ENCODE measurements around the gene SAMD4A.

Gene SAMD4A

DNA sequence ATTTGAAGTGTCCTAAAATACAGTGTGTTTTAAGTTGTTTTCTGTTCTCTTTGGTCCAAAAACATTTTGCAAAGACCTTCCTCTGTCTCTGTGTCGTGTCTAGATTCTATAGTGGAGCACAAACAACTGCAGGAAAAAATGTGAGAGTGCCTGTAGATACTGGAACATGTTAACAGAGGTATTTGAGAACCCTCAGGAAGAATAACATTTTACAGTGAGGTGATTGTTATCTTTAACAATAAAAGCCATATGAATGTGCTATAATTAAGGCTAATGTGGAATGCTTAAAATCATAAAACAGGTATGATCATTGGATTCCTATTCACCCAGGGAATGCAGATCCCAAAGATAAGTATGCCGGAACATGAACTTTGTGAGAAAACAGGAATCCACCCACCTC is 98.0 kb downstream of the SAMD4A start:
- DNase-seq: no peak

DNA sequence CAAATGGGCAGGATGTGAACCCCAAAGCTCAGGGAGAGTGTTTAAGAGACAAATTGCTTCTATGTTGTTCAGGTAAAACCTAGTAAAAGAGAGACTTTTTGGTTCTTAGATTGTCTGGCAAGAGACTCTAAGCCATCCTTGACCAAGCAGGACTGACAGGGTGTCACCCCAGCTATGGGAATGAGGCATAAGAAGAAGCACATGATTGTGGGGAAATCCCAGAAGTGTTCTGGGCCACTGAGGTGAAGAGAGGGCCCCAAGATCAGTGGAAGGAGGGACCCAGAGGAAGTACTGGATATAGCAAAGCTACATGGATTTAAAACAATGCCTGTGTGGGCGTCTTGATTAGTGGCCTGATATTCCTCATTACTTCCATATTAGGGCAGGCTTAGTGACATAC is 99.0 kb downstream of the SAMD4A start:
- no peak for DNase-seq

GRCh38 chr14:54667026-54667744 is 100.3 kb downstream of the SAMD4A start:
- DNase-seq: no peak

DNA sequence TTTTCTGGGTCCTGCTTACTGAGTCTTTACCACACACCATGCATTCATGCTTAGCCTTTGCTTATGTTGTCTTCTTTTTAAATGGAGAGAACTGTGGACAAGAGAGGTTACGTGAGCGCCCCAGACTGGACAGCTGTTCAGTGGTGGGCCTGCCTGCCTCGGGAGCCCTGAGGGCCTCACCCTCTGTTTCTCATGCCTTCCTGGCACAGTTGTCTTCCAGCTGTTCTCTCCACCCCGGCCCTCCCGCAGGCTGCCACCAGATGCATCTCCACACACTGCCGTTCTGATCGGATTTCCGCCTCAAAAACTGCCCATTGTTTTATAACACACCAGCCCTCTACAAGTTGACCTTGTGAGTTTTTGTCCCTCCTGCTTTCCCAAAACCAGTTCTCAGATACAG is 100.8 kb downstream of the SAMD4A start:
- no peak for DNase-seq

GRCh38 chr14:54669721-54670561 is 103.0 kb downstream of the SAMD4A start:
- peak; percentile 14 to 32 for DNase-seq

- DNase-seq: no peak
Observed at GRCh38 chr14:54671537-54671936, 104.6 kb downstream of the SAMD4A start.

- DNase-seq: no peak
Observed at GRCh38 chr14:54672181-54672580, 105.3 kb downstream of the SAMD4A start.

DNA sequence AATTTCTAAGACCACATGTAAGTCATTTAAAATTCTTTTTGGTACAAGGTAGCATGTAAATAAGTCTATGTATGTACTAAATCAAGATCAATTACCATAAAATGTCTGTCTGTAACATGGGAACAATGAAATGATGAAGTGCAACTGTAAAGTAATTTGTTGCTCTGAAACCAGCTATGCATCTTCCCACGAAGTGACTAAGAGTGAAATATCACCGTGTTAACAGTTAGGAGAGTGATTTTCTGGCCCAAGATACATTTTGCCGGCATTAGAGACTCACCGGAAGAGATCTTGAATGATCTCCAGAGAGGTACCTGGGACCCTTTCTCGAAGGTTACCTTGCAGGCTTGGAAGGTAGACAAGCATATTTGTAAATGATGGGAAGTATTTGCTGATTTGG is 105.8 kb downstream of the SAMD4A start:
- no peak for DNase-seq

DNA sequence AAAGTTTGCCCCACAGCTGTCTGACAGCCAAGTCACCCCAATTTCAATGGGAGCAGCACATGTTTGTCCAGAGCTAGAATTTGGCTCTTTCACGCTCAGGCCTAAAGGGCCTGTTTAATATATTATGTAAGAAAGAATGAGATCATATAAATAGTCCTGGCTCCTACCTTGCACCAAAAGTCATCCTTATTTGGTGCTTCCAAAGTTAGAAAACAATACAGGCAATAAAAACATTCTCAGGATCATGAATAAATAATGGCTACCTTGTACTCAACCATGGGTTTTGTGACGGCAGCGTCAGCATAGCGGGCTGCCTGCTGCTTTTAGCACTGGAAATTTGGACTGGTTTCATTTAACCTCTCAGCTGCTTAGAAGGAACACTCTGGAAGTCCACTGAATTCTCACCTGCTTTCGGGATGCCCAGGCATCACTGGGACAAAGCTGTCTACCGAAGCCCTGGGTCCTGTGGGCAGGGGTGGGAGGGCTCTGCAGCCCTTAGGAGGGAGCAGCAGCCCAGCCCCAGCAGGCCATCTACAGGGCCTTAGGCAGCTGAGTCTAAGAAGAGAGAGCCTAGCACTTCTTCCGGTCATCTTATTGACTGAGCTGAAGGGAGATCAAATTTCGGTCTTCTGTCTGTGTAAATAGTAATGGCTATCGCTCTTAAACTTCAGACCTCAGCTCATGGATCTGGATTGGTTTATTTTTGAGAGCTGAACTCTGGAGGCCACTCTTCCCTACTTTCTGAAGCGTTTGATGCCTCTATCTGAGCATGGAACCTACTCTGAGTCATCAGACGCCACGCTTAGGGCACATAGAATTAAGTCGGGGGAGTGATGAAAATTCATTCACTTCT is 106.5 kb downstream of the SAMD4A start:
- no peak for DNase-seq

GRCh38 chr14:54674046-54674741 is 107.3 kb downstream of the SAMD4A start:
- no peak for DNase-seq

- DNase-seq: no peak
Observed at GRCh38 chr14:54675236-54676128, 108.6 kb downstream of the SAMD4A start.

DNA sequence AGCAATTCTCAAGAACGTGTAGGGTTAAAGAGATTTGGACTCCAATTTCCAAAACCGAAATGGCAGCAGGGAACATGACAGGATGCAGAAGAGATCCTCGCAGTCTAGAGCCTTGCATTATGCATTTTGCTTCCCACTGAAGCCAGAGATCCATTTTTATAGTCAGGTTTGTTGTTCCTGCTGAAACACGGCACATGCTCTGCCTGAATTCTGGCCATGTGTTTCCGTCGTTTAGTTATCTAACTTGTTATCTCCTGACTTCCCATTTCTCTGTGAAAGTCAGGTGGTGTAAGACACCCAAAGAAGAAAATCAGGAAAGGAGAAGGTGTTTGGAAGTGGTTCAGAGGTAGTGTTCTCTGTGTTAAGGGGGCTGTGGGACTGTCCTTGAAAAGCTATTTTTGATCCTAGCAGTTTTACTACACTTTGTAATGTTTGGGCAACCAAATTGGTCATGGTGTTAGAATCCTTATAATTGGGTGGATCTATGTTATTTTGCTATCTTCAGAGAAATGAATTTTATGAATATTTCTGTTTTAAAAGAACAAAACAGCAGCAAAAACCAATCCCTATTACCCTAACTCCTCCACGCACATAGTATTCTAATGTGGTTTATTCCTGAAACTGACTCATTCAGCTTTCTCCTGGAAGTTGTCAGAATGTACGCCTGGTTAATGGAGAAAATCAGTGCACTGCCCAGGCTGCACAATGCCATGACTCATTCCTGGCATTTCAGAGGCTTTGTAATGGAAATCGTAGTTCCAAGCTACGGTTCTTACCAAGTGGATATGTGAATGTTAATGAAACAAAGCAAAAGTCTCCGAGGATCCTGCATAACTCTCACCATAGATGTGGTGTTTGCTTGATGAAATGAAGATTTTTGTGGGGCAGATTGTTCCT is 110.1 kb downstream of the SAMD4A start:
- no peak for DNase-seq

- no peak for DNase-seq
Observed at GRCh38 chr14:54680651-54681050, 113.7 kb downstream of the SAMD4A start.

- DNase-seq: no peak
Observed at GRCh38 chr14:54681811-54682261, 114.9 kb downstream of the SAMD4A start.

- no peak for DNase-seq
Observed at GRCh38 chr14:54682578-54682977, 115.7 kb downstream of the SAMD4A start.

DNA sequence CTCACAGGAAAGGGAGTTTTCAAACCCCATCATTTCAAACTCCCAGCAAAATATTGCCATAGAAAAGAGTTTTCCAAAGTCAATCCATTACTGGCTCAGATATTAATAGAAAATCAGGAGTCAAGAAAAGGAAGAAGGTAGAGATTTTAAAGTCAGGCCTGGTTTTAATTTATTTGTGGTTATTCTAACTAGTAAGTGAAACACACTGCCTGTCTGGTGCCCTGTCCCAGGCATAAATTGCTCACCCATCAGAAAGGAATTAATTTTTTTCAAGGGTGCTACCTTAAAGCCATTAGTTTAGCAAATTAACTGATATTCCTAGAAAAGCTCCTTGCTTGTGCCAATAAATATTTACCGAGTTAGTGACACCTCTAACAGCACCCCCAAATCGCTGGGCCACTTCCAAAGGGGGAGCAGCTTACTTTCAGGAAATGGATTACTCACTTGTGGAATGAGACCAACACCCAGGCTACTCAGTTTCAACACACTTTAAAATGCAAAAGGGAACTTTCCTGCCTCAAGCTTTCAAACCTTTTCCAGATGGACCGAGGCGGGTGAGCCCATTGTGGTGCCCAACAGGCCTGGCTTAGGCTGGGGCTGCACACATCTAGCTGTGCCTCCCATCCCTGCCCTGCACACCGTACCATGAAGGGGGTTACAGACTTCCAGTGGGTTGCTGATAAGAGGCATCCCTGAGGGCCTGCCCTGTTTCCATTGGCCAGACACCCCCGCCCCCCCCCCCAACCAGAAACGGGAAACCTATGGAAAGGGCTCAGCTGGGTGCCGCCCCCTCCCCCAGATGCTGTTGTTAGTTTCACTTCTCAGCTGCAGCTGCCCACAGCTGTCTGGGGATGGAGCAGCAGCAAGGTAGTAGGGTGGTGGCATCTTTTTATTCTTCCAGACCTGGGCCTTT is 117.2 kb downstream of the SAMD4A start:
- no peak for DNase-seq

DNA sequence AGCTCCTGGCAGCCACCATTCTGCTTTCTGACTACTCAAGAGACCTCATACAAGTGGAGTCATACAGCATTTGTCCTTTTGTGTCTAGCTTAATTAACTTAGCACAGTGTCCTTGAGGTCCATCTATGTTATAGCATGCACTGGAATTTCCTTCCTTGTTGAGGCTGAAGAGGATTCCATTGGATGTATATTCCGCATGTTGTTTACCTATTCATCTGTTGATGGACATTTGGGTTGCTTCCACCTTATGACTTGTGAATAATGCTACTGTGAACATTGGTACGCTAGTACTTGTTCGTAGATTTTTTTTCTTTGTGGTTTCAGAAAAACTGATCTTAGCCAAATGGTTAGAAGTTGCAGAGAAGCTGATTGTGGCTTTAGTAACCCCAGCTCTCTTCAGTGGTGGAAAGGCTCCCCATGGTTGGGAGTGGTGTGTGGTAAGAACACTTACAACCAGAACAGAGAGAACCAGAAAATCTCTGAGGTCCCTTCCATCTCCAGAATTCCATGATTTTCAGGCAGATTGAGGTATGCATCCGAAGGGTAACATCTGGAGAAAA is 118.4 kb downstream of the SAMD4A start:
- no peak for DNase-seq

GRCh38 chr14:54686219-54686870 is 119.4 kb downstream of the SAMD4A start:
- no peak for DNase-seq

Measured in CD4-positive, alpha-beta T cell treated with Interleukin-4 for 1 hour (primary cell).